SJCRH30 (cell line): ENCODE results near the gene GDAP1L1. TPM values are rescaled to one million over a fixed set of nuclear protein-coding genes. Genes with fewer than 3 reads are reported as not detected.

Experiments used
- DNase-seq, 2 experiments: peaks; one replicate each; pipeline ENCODE4 v3.0.0-alpha.2; 2015 to 2020
- H3K27ac ChIP-seq: fragments of 250-450 bp; sonication (Bioruptor Pico); 2 replicates; pipeline ENCODE4 v1.5.1; 2020; ENCODE audit warnings: mild to moderate bottlenecking, moderate library complexity
- H3K27me3 ChIP-seq: fragments of 250-450 bp; sonication (Bioruptor Pico); 2 replicates; pipeline ENCODE4 v1.5.1; 2020; ENCODE audit warnings: mild to moderate bottlenecking, moderate library complexity
- H3K36me3 ChIP-seq: fragments of 250-450 bp; sonication (Bioruptor Pico); 2 replicates; pipeline ENCODE4 v1.5.1; 2020; ENCODE audit warnings: mild to moderate bottlenecking, moderate library complexity
- H3K4me1 ChIP-seq: fragments of 250-450 bp; sonication (Bioruptor Pico); 2 replicates; pipeline ENCODE4 v1.5.1; 2020; ENCODE audit warnings: mild to moderate bottlenecking, moderate library complexity
- H3K4me3 ChIP-seq: fragments of 250-450 bp; sonication (Bioruptor Pico); 2 replicates; pipeline ENCODE4 v1.5.1; 2020; ENCODE audit warnings: mild to moderate bottlenecking, moderate library complexity
- H3K9me3 ChIP-seq: fragments of 250-450 bp; sonication (Bioruptor Pico); replicated peaks from 2 replicates; pipeline ENCODE4 v1.5.1; 2020; ENCODE audit warnings: mild to moderate bottlenecking, moderate library complexity
- total RNA-seq: library from RNA; depleted of rRNA; stranded (reverse); fragments of >200 nt; shearing (Covaris generic); gene quantifications from 2 replicates; pipeline ENCODE4 v1.2.3, GENCODE V29; 2014; rRNA removed

GDAP1L1 gene
- not detected in 2 replicates for total RNA-seq

DNA sequence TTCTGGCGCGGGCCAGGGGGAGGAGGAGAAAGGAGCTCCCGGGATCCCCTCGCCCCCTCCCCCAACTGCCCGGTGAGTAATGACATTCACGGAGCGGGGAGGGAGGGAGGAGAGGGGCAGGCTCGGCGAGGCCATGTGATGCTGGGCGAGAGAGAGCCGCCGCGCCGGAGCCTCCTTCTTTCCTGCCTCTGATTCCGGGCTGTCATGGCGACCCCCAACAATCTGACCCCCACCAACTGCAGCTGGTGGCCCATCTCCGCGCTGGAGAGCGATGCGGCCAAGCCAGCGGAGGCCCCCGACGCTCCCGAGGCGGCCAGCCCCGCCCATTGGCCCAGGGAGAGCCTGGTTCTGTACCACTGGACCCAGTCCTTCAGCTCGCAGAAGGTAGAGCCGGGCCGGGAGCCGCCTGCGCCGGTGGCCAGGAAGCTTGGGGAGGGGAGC lies at the start of gene GDAP1L1:
Gene GDAP1L1 (plus strand): TSS at position 178 of the 441 bp plus-strand sequence. CDS start 27 bp downstream, at position 205.
- H3K4me1 ChIP-seq, result no peaks in the 10 kb centered on the region
- no peaks in the 10 kb centered on the region for H3K9me3 ChIP-seq
- H3K36me3 ChIP-seq, result no peaks in the 10 kb centered on the region
- no peak within 1 kb of the TSS for H3K4me3 ChIP-seq
- H3K27me3 ChIP-seq, result 0 out of 2 replicates have a peak, but pooled peaks cover 10% of the 10 kb centered on the region
- DNase-seq, result no peak
- H3K27ac ChIP-seq, result no peak within 1 kb of the TSS

DNA sequence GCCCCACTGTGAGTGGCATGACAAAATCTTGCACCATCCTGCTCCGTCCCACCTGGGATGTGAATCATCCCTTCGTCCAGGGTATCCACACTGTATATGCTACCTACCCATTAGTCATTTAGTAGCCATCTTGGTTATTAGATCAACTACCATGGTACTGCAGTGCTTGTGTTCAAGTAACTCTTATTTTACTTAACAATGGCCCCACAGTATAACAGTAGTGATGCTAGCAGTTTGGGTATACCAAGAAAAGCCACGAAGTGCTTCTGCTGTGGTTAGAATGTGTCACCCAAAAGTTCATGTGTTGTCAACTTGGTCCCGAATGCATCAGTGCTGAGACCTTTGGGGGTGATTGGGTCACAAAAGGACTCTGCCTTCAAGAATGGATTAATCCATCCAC lies 48.2 kb upstream of the GDAP1L1 start:
- H3K27me3 ChIP-seq, result no peaks in the 10 kb centered on the region
- H3K36me3 ChIP-seq, result peaks cover 77% of the 10 kb centered on the region
- H3K4me1 ChIP-seq, result peaks cover 7% of the 10 kb centered on the region
- no peak overlapping the region for H3K4me3 ChIP-seq
- H3K9me3 ChIP-seq, result no peaks in the 10 kb centered on the region
- no peak overlapping the region for H3K27ac ChIP-seq
- DNase-seq, result no peak

DNA sequence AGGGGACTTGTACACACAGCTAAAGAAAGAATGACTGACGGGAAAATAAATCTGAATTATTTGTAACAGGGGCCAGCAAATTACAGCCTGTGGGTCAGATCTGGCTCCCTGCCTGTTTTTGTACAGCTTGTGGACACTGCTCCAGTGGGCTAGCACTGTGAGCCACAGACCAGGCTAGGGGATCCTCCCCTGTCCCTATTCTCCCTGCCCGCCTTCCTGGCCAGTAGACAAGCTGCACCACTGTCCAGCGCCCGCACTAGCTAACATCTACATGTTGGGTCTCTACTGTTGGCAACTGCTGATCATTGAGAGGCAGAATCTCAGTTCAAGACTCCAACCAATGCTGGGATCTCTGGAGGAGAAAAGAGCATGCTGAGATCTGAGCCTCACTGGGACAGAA lies 47.2 kb upstream of the GDAP1L1 start:
- DNase-seq, result no peak
- H3K36me3 ChIP-seq, result peaks cover 78% of the 10 kb centered on the region
- H3K4me1 ChIP-seq, result peaks cover 17% of the 10 kb centered on the region

DNA sequence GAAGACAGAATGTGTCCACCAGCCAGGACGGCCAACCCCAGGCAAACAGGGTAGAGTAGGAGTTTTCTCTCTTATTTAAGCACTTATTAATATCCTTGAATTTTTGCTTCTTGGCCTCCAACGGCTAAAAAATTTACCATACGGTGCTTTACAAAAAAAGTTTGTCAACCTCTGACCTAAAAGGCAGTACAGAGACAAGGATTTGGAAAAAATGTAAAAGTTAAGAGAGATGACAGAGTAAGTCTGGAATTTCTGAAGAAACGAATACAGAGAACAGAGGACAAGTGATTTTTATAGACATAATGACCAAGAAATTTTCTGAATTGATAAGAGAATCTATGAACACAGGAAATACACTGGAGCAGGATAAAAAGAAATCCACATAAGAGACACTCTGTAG lies 46.7 kb upstream of the GDAP1L1 start:
- no peaks in the 10 kb centered on the region for H3K27me3 ChIP-seq
- DNase-seq, result no peak
- H3K9me3 ChIP-seq, result no peaks in the 10 kb centered on the region
- H3K27ac ChIP-seq, result no peak overlapping the region
- peaks cover 80% of the 10 kb centered on the region for H3K36me3 ChIP-seq
- H3K4me3 ChIP-seq, result no peak overlapping the region
- H3K4me1 ChIP-seq, result peaks cover 19% of the 10 kb centered on the region

More for the DNA sequence above, 47.2 kb upstream of the GDAP1L1 start:
- H3K27me3 ChIP-seq, result no peaks in the 10 kb centered on the region
- H3K9me3 ChIP-seq, result no peaks in the 10 kb centered on the region
- no peak overlapping the region for H3K4me3 ChIP-seq
- H3K27ac ChIP-seq, result no peak overlapping the region

DNA sequence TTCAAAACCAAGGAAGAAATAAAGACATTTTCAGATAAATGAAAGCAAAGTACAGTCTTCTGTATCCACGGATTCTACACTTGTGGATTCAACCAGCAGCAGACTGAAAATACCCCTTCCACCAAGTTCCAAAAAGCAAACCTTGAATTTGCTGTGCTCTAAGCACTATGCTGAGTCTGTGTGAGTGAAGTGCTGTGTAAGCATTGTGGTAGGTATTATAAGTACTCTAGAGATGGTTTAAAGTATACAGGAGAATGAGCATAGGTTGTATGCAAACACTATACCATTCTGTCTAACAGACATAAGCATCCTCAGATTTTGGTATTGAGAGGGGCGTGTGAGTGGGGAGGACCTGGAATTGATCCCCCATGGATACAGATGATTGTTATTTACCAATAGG lies 46.1 kb upstream of the GDAP1L1 start:
- H3K9me3 ChIP-seq, result no peaks in the 10 kb centered on the region
- no peak overlapping the region for H3K4me3 ChIP-seq
- peaks cover 80% of the 10 kb centered on the region for H3K36me3 ChIP-seq
- H3K4me1 ChIP-seq, result peaks cover 19% of the 10 kb centered on the region
- no peaks in the 10 kb centered on the region for H3K27me3 ChIP-seq
- no peak overlapping the region for H3K27ac ChIP-seq
- DNase-seq, result no peak

DNA sequence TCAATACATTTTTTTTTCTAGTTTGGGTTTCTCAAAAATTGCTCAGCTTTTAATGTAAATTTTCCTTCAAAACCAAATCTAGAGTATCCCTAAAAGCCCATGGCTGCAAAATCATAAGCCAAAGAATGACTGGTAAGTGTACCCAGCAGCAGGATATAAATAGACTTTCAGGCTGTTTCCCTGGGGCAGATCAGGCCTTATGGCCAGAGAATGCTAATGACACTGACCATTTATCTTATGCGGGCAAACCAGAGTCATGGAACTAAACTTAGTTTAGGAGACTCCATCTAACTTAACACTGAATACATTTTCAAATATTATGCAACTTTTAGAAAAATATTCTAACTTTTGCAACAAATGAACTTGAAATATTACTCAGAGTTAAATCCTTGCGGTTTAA lies 43.9 kb upstream of the GDAP1L1 start:
- peaks cover 25% of the 10 kb centered on the region for H3K4me1 ChIP-seq
- DNase-seq, result no peak

DNA sequence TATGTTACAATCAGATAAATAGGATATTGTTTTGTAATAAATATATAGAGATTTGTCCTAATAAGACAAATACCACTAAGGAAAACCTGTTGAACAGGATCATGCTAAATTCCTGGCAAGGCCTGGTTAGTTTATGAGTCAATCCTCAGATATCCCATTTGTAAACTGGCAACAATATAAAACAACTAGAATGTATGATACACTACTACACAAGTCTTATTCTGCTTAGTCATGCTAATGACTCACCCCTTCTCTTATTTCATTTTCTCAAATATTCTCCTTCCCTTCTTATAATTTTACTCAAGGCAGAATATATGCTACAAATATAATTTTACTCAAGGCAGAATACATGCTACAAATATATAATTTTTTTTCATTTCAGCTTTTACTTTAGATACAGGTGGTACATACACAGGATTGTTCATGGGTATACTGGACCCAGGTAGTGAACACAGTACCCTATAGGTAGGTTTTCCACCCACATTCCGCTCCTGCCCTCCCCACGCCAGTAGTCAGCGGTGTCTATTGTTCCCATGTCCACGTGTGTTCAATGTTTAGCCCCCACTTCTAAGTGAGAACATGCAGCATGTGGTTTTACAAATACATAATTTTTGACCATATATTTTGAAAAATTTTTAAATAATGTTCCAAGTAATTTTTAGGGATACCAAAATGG lies 42.8 kb upstream of the GDAP1L1 start:
- Histone ChIP-seq H3K27ac (peak overlapping the region; percentile 49), H3K9me3 (no peaks in the 10 kb centered on the region), H3K36me3 (peaks cover 50% of the 10 kb centered on the region), H3K27me3 (no peaks in the 10 kb centered on the region), H3K4me3 (no peak overlapping the region), H3K4me1 (peaks cover 25% of the 10 kb centered on the region)
- DNase-seq, result peak in 1 of 2 experiments; percentile 44

More for the DNA sequence above, 43.9 kb upstream of the GDAP1L1 start:
- no peaks in the 10 kb centered on the region for H3K27me3 ChIP-seq
- no peaks in the 10 kb centered on the region for H3K9me3 ChIP-seq
- H3K4me3 ChIP-seq, result no peak overlapping the region
- no peak overlapping the region for H3K27ac ChIP-seq
- peaks cover 62% of the 10 kb centered on the region for H3K36me3 ChIP-seq

DNA sequence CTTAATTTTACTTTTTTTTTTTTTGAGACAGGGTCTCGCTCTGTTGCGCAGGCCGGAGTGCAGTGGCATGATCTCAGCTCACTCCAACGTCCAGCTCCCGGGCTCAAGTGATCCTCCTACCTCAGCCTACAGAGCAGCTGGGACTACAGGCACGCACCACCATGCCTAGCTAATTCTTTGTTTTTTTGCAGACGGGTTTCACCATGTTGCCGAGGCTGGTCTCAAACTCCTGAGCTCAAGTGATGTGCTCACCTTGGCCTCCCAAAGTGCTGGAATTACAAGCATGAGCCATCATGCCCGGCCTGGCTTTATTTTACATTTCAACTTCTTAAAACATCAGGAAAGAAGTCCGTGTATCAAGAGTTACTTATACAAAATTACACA lies 42.3 kb upstream of the GDAP1L1 start:
- no peaks in the 10 kb centered on the region for H3K27me3 ChIP-seq
- H3K9me3 ChIP-seq, result no peaks in the 10 kb centered on the region
- DNase-seq, result no peak
- H3K4me1 ChIP-seq, result peaks cover 25% of the 10 kb centered on the region
- H3K4me3 ChIP-seq, result no peak overlapping the region
- peak overlapping the region; percentile 49; the same call in 1 of the 2 replicates for H3K27ac ChIP-seq
- peaks cover 45% of the 10 kb centered on the region for H3K36me3 ChIP-seq

DNA sequence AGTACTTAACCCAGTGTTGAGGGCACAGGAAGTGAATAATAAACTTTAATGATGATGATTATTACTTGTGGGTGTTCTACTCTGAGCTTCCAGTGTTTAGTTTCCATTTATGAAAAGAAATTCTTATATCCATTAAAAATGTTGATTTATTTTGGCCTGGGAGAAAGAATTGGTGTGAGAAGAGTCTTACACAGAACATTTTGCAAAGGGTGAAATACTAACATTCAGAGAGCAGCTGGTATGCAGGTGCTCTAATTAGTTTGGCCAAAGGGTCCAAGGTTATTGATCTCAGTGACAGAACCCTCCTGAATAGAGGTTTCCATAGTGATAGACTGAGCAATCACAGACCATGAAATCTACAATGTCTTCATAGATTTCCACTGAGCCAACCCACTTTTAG lies 41.0 kb upstream of the GDAP1L1 start:
- Histone ChIP-seq H3K9me3 (no peaks in the 10 kb centered on the region), H3K4me3 (no peak overlapping the region), H3K36me3 (peaks cover 32% of the 10 kb centered on the region), H3K4me1 (peaks cover 25% of the 10 kb centered on the region), H3K27ac (no peak overlapping the region), H3K27me3 (no peaks in the 10 kb centered on the region)
- DNase-seq, result no peak

DNA sequence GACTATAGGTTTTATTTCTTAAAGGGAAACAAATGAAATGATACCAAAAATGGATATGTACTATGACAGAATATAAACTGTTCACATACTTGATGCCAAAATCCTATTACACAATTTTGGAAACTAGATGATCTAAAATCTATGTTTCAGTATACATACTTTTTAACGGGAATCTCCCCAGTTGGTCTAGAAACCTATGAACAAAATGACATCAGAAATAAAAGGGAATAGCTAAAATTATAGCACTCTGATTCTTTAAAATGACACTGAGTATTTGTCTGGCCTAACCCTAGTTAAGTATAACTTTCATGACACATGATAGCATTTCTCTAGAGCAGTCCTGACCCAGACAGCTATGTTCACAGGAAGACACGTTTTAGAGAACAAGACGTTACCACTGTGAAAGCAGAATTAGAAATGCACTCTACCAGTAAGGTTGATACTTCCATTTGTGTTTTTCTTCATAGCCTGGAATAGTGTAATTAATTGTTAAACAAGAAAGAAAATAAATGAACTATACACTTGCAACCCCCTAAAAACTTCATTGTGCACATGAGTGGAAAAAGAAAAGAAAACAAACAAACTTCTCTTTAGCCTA lies 39.9 kb upstream of the GDAP1L1 start:
- no peak for DNase-seq
- peaks cover 21% of the 10 kb centered on the region for H3K36me3 ChIP-seq

DNA sequence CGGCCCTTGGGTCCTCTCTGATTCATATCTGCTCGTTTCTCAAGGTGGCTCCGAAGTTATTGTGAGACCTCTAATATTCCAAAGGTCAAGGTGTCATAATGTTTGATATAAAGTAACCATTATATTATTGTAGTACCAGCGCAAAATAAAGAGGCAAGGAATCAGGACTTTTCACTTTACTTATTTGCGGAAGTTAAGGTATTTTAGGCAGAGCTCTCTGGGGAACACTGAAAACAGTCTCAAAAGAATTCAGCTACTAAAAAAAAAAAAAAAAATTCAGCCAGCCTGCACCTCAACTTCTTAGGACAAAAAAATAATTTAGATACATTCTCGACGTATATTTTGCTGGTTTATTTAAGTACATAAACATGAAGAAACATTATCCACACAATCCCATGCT lies 38.9 kb upstream of the GDAP1L1 start:
- H3K27ac ChIP-seq, result no peak overlapping the region
- peaks cover 12% of the 10 kb centered on the region for H3K36me3 ChIP-seq
- no peak for DNase-seq
- H3K4me1 ChIP-seq, result peaks cover 28% of the 10 kb centered on the region
- no peaks in the 10 kb centered on the region for H3K9me3 ChIP-seq
- H3K4me3 ChIP-seq, result peak overlapping the region; percentile 89
- H3K27me3 ChIP-seq, result no peaks in the 10 kb centered on the region

More for the DNA sequence above, 39.9 kb upstream of the GDAP1L1 start:
- Histone ChIP-seq H3K27me3 (no peaks in the 10 kb centered on the region), H3K4me1 (peaks cover 30% of the 10 kb centered on the region), H3K4me3 (no peak overlapping the region), H3K27ac (no peak overlapping the region), H3K9me3 (no peaks in the 10 kb centered on the region)

DNA sequence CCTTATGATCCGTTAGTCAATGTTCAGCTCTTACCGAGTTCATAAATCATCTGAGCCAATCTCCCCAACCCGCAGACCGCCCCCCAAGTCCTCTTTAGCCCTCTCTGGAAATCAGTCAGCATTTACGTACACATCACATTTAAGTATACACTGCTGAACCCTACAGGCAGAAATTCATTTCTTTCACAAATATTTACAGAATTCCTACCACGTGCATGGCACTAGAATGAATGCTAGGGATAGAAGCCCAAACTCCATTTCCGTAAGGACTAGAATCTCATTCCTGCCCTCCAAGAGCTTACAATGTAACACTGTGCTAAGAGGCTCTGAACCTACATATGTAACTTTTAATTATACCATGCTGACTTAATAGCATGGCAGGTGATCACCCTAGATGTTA lies 38.3 kb upstream of the GDAP1L1 start:
- Histone ChIP-seq H3K4me3 (peak overlapping the region; percentile 89), H3K27ac (no peak overlapping the region)

DNA sequence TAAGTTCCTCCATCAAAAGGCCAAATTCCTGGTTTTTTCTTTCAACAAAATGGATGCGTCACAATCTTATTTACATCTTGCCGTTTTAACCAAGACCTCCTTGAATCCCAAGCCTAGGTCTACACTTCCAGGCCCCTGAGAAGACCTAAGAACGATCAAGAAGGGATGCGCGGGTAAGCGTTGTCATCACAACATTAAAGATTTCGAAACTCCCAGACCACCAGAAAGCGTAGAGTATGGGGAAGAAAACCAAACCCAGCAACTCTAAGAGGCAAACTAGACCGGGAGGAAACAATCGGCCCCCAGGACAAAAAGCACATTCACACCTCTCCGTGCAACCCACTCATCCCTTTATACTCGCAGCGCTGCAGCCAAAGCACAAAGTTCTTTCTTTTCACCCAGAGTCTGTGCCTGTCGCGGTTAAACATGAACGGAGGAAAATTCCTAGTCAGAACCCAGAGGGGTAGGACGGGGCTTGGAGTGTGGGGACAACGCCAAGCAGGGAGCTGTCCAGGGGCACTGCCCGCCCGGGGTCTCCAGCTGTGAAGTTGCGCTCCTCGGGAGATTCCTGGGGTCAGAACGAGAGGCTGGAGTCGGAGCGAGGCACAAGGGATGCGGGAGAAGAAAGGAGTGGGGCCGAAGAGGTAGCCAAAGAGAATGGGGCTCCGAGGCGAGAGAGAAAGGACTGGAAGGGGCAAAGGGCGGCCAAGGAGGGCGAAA lies 37.3 kb upstream of the GDAP1L1 start:
- DNase-seq, result peak; percentile 64 to 68
- Histone ChIP-seq H3K4me3 (peak overlapping the region; percentile 89), H3K27me3 (no peaks in the 10 kb centered on the region), H3K36me3 (peaks cover 10% of the 10 kb centered on the region), H3K4me1 (peaks cover 13% of the 10 kb centered on the region; the same call in 1 of the 2 replicates), H3K27ac (peak overlapping the region; percentile 85), H3K9me3 (no peaks in the 10 kb centered on the region)

More for the DNA sequence above, 38.3 kb upstream of the GDAP1L1 start:
- DNase-seq, result no peak
- H3K4me1 ChIP-seq, result peaks cover 24% of the 10 kb centered on the region
- no peaks in the 10 kb centered on the region for H3K9me3 ChIP-seq
- H3K27me3 ChIP-seq, result no peaks in the 10 kb centered on the region
- peaks cover 11% of the 10 kb centered on the region for H3K36me3 ChIP-seq

DNA sequence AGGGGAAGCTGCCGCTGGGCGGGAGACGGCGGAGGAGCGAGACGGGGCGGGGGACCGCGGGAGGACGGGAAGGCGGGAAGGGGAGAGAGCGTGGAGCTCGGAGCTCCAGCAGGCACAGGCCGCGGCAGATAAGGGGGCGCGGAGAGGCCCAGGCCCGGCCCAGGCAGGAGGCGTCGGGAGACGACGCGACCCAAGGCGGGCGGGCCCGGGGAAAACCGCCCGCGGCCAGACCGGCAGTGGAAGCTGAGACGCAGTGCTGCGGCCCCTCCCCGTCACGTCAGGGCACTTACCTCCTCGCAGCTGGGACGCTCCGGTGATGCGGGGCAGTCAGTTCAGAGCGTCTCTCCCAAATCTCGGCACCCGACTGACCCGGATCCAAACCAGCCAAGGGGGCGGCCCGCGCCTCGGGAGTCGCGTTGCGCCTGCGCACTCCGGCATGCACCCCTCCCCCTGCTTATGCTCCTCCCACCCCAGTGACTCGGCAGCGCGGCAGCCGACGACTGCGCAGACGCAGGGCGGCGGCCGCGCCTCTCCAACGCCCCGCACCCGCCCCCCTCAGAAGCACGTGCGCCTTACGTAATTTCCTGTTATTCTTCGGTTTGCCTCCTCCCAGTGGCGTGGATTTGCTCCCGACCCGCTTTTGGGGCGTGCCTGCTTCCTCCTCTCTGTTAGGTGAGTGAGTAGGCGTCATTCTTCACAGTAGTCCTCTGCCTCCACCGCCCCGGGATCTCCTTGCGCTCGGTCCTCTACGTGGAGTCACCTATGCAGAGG lies 36.5 kb upstream of the GDAP1L1 start, which contains the start of gene OSER1:
Gene OSER1 (minus strand): TSS at position 366 of the 771 bp plus-strand sequence. CDS start 3,814 bp downstream, outside the sequence.
- H3K9me3 ChIP-seq, result no peaks in the 10 kb centered on the region
- peaks cover 12% of the 10 kb centered on the region; the same call in 1 of the 2 replicates for H3K4me1 ChIP-seq
- peak within 1 kb of the TSS; percentile 89 for H3K4me3 ChIP-seq
- H3K27ac ChIP-seq, result peak within 1 kb of the TSS; percentile 85
- no peaks in the 10 kb centered on the region for H3K27me3 ChIP-seq
- H3K36me3 ChIP-seq, result peaks cover 3% of the 10 kb centered on the region; the same call in 1 of the 2 replicates
- peak; percentile 99 for DNase-seq
